ENCODE data around the gene ARHGEF39. TPM values are rescaled to one million over a fixed set of nuclear protein-coding genes. Genes with fewer than 3 reads are reported as not detected.

ARHGEF39 gene
- total RNA-seq, 1 experiment from 2014 or later, result 31.4 TPM

- no peak for TF ChIP-seq CTCF (IDR thresholded peaks at IDR 0.05; ENCODE audit: insufficient read depth in 1 of 2, low read depth in 1 of 2, low read length in 1 of 2, severe bottlenecking in 1 of 2, unreplicated experiment in 1 of 2)
- ChIA-PET POLR2A (interaction anchor here (0.6 kb wide), 1 partner anchor 124 kb away, joined by 3 read pairs; no protein-coding TSS in a partner anchor), CTCF (no interaction called here)
- Histone ChIP-seq H3K27me3 (replicated peaks; ENCODE audit: control insufficient read depth, insufficient read depth, low read length) (no peaks in the 10 kb centered on the region), H3K4me1 (peaks cover 25% of the 10 kb centered on the region), H3K4me3 (ENCODE audit: low read depth, low read length) (no peak overlapping the region), H3K36me3 (ENCODE audit: control insufficient read depth, insufficient read depth, low read length) (no peaks in the 10 kb centered on the region), H3K9me3 (no peaks in the 10 kb centered on the region)
- BruUV-seq (replicated peaks), result no TSS peak
- no peaks in the 10 kb centered on the region for H3K9me3 Mint-ChIP-seq (ENCODE audit: unreplicated experiment)
- peaks cover 8% of the 10 kb centered on the region for H3K4me1 Mint-ChIP-seq (ENCODE audit: low read depth, unreplicated experiment)
- peaks cover 13% of the 10 kb centered on the region for H3K36me3 Mint-ChIP-seq (ENCODE audit: insufficient read depth, unreplicated experiment)
- H3K27ac Mint-ChIP-seq (ENCODE audit: unreplicated experiment), result no peak overlapping the region
- H3K4me3 Mint-ChIP-seq (ENCODE audit: unreplicated experiment), result no peak overlapping the region
- intact Hi-C loops (cut with micrococcal nuclease; ENCODE audit: unreplicated experiment), result no loop called here
- no peaks in the 10 kb centered on the region for H3K27me3 Mint-ChIP-seq (ENCODE audit: insufficient read depth, unreplicated experiment)
- DNase-seq, result no peak
Measured at GRCh38 chr9:35686222-35687203, 21.5 kb upstream of the ARHGEF39 start.

- no peaks in the 10 kb centered on the region for H3K27me3 ChIP-seq (replicated peaks; ENCODE audit: control insufficient read depth, insufficient read depth, low read length)
- BruUV-seq (replicated peaks), result no TSS peak
- no peaks in the 10 kb centered on the region for H3K27me3 Mint-ChIP-seq (ENCODE audit: insufficient read depth, unreplicated experiment)
- H3K4me3 ChIP-seq (ENCODE audit: low read depth, low read length), result no peak overlapping the region
- intact Hi-C loops (cut with micrococcal nuclease; ENCODE audit: unreplicated experiment), result no loop called here
- POLR2A ChIA-PET, result interaction anchor here (1.2 kb wide), 1 partner anchor 28 kb away, joined by 5 read pairs; the partner anchor contains the start of genes CCDC107 and RMRP
- no peak for TF ChIP-seq CTCF (IDR thresholded peaks at IDR 0.05; ENCODE audit: insufficient read depth in 1 of 2, low read depth in 1 of 2, low read length in 1 of 2, severe bottlenecking in 1 of 2, unreplicated experiment in 1 of 2)
- H3K9me3 Mint-ChIP-seq (ENCODE audit: unreplicated experiment), result no peaks in the 10 kb centered on the region
- CTCF ChIA-PET, result no interaction called here
- H3K9me3 ChIP-seq, result no peaks in the 10 kb centered on the region
- peaks cover 6% of the 10 kb centered on the region for H3K36me3 Mint-ChIP-seq (ENCODE audit: insufficient read depth, unreplicated experiment)
- H3K36me3 ChIP-seq (ENCODE audit: control insufficient read depth, insufficient read depth, low read length), result no peaks in the 10 kb centered on the region
- DNase-seq, result no peak
- no peak overlapping the region for H3K4me3 Mint-ChIP-seq (ENCODE audit: unreplicated experiment)
- H3K27ac Mint-ChIP-seq (ENCODE audit: unreplicated experiment), result no peak overlapping the region
- peaks cover 22% of the 10 kb centered on the region for H3K4me1 ChIP-seq
- peaks cover 14% of the 10 kb centered on the region for H3K4me1 Mint-ChIP-seq (ENCODE audit: low read depth, unreplicated experiment)
Measured at GRCh38 chr9:35685506-35685905, 20.5 kb upstream of the ARHGEF39 start.

GRCh38 chr9:35684921-35685320 is 19.9 kb upstream of the ARHGEF39 start:
- CTCF ChIA-PET, result no interaction called here
- Histone ChIP-seq H3K27me3 (replicated peaks; ENCODE audit: control insufficient read depth, insufficient read depth, low read length) (no peaks in the 10 kb centered on the region), H3K36me3 (ENCODE audit: control insufficient read depth, insufficient read depth, low read length) (no peaks in the 10 kb centered on the region), H3K9me3 (no peaks in the 10 kb centered on the region), H3K4me1 (peaks cover 18% of the 10 kb centered on the region), H3K4me3 (ENCODE audit: low read depth, low read length) (no peak overlapping the region)
- no peak for TF ChIP-seq CTCF (IDR thresholded peaks at IDR 0.05; ENCODE audit: insufficient read depth in 1 of 2, low read depth in 1 of 2, low read length in 1 of 2, severe bottlenecking in 1 of 2, unreplicated experiment in 1 of 2)
- peaks cover 6% of the 10 kb centered on the region for H3K36me3 Mint-ChIP-seq (ENCODE audit: insufficient read depth, unreplicated experiment)
- no peaks in the 10 kb centered on the region for H3K9me3 Mint-ChIP-seq (ENCODE audit: unreplicated experiment)
- POLR2A ChIA-PET, result interaction anchor here (1.2 kb wide), 1 partner anchor 27 kb away, joined by 5 read pairs; the partner anchor contains the start of genes CCDC107 and RMRP
- H3K27me3 Mint-ChIP-seq (ENCODE audit: insufficient read depth, unreplicated experiment), result no peaks in the 10 kb centered on the region
- no peak overlapping the region for H3K4me3 Mint-ChIP-seq (ENCODE audit: unreplicated experiment)
- H3K4me1 Mint-ChIP-seq (ENCODE audit: low read depth, unreplicated experiment), result peaks cover 14% of the 10 kb centered on the region
- H3K27ac Mint-ChIP-seq (ENCODE audit: unreplicated experiment), result no peak overlapping the region
- no peak for DNase-seq
- intact Hi-C loops (cut with micrococcal nuclease; ENCODE audit: unreplicated experiment), result no loop called here
- no TSS peak for BruUV-seq (replicated peaks)
